HG03025 (cell line): ENCODE measurements around the gene VSTM2B.
"Not testable (repeated sequence)": the region's sequence is repeated elsewhere in the genome, so short reads cannot be mapped to it uniquely, and the experiment has no call there.

ENCODE experiments used
- ATAC-seq: cut with Tn5 transposase; IDR thresholded peaks from one replicate; pipeline ENCODE4 v1.9.1; 2021; ENCODE audit warnings: mild to moderate bottlenecking, moderate library complexity; ENCODE audit not compliant: unreplicated experiment, low FRiP score

Gene VSTM2B

GRCh38 chr19:29542776-29543175 is 17.0 kb downstream of the VSTM2B start:
- no peak for ATAC-seq

- no peak for ATAC-seq
Observed at GRCh38 chr19:29543381-29543780, 17.6 kb downstream of the VSTM2B start.

- no peak for ATAC-seq
Observed at GRCh38 chr19:29544656-29545360, 19.0 kb downstream of the VSTM2B start.

DNA sequence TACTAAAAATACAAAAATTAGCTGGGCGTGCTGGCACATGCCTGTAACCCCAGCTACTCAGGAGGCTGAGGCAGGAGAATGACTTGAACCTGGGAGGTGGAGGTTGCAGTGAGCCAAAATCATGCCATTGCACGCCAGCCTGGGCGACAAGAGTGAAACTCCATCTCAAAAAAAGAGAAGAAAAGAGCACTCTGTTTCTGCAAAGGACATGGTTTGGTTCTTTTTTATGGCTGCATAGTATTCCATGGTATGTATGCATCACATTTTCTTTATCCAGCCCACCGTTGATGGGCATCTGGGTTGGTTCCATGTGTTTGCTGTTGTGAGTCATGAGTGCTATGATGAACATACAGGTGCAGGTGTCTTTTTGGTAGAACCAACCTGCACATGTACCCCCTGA is 19.7 kb downstream of the VSTM2B start:
- not testable (repeated sequence) for ATAC-seq

- ATAC-seq: no peak
Observed at GRCh38 chr19:29545866-29546582, 20.2 kb downstream of the VSTM2B start.

DNA sequence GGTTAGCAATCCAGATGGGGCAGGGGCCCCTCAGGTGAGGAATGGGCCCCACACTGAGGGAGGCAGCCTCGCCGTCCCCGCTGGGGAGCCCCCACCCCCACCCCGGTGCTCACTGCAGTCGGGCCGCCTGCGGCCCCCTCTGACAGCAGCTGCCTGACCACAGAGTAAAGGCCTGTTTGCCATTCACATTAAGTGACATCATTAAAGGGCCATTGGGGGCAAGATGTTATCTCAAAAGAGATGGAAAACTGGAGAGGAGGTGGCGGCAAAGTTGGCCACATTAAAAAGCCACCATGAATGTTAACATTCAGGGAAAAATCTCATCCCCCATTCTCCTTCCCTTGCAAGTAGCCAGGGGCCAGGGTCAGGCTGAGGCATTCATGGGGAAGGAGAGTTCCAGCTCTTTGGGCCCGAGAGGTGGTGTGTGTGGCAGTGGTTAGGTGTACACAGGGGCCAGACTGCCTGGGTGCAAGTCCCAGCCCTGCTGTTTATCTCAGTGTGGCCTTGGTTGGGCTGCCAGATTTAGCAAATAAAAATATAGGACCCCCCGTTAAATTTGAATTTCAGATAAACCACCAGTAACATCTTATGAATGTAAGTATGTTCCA is 20.9 kb downstream of the VSTM2B start:
- no peak for ATAC-seq

DNA sequence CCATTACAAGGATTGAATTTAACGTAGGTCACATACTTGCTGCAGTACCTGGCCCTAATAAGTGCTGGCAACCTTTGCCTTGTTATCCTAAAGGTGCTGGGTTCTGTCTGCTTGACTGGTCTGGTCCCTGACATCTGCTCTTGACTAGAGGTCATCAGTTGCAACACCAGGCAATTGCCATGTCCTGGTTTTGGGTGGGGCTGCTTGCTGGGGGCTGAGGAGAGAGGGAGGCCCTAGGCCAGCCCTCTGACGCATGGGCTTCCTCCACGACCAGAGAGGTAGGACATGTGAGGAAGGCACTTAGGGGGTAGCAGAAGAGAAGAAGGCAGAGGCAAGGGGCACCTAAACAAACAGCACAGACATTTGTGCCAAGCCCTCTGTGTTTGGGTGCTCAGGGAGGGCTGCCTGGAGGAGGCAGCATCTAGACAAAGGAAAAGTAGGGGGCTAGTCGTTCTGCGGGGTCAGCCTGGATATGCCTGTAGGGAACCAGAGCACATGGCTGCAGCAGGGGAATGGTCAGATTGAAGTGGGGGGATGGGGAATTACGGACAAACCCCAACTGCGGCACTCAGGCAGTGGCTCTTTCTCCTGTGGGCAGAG is 21.7 kb downstream of the VSTM2B start:
- ATAC-seq: no peak

DNA sequence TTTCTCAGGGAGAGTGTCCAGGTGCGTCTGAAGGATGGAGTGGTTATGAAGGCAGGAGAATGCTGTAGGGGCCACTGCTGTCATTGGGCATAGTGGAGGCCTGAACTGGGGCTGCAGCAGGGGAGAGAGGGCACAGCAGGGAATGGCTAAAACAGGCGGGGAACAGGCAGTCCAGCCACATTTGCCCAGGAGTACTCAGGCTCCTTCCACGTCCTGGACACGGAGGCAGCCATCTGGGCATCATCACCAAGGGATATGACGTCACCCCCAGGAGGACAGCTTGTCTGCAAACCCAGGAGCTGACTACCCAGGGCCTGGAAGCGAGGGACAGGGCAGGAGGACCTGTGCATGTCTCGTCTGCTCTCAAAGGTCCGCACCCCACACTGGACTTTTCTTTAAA is 22.2 kb downstream of the VSTM2B start:
- no peak for ATAC-seq

- no peak for ATAC-seq
Observed at GRCh38 chr19:29548483-29549085, 22.8 kb downstream of the VSTM2B start.

DNA sequence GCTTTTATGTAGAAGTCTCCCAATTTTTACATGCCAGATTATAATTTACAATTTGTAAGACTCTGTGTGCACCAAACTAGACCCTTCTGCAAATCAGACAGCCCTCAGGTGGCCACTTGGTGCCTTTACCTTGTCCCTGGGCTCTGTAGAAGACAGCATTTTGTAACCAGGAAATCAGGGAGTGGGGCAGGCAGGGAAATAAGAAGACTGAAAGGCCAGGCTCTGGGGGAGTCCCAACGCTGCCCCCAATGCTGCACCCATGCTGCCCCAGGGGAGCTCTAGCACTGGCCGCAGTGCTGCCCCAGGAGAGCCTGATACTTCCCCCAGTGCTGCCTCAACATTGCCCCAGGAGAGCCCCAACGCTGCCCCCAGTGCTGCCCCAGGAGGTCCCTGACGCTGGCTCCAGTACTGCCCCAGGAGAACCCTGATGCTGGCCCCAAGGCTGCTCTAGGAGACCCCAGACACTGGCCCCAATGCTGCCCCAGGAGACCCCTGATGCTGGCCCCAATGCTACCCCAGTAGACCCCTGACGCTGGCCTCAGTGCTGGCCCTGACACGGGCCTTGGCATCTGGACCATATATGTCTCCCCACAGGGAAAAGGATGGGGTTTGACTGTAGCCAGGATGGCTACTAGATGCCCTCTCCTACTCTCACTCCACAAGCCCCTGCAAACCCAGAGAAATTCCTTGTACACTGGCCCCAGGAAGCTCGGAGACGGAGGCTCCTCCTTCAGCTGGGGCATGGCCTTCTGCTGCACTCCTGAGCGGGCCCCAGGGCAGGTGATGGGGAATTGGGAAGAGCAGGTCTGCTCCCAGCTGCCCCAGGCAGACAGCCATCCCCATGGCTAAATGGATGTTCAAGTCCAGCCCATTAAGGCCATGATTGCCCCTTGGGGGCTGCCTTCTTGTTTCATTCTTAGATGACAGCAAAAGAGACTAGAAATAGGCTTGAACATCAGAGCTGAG is 23.6 kb downstream of the VSTM2B start:
- no peak for ATAC-seq

- ATAC-seq: no peak
Observed at GRCh38 chr19:29550896-29551295, 25.1 kb downstream of the VSTM2B start.

GRCh38 chr19:29551774-29552173 is 26.0 kb downstream of the VSTM2B start:
- no peak for ATAC-seq

DNA sequence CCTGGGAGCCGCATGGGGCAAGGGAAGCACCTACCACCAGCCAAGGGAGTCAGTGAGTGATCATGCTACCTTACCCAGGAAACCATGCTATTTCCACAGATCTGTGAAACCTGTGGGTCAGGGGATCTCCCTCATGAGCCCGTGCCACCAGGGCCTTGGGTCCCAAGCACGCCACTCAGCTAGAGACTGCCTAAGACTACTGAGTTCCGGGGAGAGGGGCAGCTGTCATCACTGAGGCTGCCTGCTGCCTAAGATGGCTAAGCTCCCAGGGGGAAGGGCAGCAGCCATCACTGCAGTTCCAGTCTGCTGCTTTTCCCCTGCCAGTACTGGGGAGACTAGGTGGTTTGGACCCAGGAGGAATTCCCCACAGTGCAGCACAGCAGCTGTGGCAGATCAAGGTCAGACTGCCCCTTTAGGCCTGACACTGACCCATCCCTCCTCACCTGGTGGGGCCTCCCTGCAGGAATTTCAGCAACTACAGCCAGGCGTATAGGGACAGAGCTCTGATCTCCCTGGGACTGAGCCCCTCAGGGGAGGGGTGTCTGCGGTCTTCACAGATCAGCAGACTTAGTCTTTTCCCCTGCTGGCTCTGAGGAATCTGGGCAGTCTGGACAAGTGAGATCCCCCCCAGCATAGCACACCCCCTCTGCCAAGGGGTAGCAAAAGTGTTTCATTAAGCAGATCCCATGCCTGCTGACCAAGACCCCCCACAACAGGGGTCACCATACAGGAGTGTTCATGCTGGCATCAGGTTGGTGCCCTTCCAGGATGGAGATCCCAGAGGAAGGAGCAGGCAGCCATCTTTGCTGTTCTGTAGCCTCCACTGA is 26.9 kb downstream of the VSTM2B start:
- ATAC-seq: no peak

- ATAC-seq: no peak
Observed at GRCh38 chr19:29554149-29554548, 28.4 kb downstream of the VSTM2B start.

GRCh38 chr19:29559110-29559509 is 33.3 kb downstream of the VSTM2B start:
- not testable (repeated sequence) for ATAC-seq

DNA sequence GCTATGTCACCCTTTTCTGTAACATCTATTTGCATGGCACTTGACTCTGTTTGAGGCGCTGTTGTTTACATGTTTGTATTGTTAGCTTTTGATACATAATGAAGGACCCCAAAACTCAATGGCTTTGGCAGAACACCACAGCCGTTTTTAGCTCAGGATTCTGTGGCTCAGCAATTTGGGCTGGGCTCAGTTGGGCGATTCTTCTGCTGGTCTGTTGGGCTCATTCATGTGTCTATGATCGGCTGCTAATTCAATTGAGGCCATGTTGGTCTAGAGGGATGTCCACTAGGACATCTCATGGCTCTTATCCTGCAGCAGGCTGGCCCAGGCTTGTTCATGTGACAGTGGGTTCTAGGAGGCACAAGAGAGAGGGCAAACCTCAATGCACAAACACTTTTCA is 33.9 kb downstream of the VSTM2B start:
- no peak for ATAC-seq

DNA sequence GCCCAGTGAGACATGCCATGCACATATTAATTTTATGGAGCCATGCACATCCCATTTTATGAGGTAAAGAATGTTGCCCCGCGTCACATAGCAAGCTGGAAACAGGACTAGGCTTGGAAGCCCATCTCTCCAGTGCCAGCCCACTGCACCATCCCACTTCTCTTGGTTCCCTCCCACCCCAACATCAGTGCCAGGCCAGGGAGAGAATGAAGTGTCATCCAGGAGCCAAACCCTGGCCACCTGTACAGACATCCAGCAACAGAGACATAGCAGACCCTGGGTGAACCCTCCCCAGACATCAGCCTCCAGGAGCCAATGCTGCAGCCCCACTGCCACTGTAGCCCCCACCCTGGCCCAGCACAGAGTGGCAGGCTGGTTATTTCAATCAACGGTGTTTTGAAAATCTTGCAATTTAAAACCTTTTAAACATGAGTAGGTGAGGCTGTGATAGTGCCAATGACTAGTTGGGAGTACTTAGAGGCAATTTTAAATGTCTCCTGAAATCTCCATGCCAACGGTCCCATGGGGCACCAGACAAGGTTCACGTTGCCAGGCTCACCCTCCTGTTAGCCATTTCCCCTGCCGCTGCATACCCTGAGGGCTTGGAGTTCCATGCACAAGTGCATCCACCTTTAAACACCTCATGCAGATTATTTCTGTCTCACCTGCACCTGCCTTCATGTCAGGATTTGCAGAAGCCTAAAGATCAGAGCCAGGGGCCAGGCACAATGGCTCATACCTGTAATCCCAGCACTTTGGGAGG is 34.7 kb downstream of the VSTM2B start:
- ATAC-seq: no peak

DNA sequence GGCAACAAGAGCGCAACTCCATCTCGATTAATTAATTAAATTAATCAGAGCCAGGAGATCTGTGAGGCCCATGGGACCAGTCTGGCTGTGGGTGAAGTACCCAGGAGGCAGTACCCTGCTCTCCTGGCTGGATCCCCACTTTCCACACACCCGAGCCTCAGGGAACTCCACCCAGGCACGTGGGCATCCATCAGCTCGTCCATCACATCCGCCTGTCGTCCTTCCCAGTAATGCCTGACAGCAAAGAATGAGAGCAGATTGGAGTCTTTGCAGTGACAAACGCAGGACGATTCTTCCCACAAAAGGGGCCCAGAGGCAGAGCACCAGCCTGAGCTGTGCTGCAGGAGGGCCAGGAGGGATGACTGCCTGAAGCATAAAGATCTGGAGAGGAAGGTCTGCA is 35.8 kb downstream of the VSTM2B start:
- ATAC-seq: no peak
